A549 (cell line): ENCODE data around the gene ANKRD34A. TPM values are rescaled to one million over a fixed set of nuclear protein-coding genes. Genes with fewer than 3 reads are reported as not detected.

Source experiments
- ATAC-seq, 2 experiments: fragments of 200-7000 bp in 1 of 2; fragments of >200 bp in 1 of 2; cut with Nextera tagmentation in 1 of 2; cut with Tn5 transposase in 1 of 2; 3 replicates each; pipeline versions ENCODE4 v1.8.0 to v1.9.1; 2018 to 2020; ENCODE audit warnings: mild to moderate bottlenecking in 1 of 2, moderate library complexity in 1 of 2
- CTCF ChIA-PET: fragments of 300-600 bp; sonication (Branson Sonifier 250); formaldehyde crosslinking; extraction: SDS; loops from one replicate; lab custom pipeline; 2021; ENCODE audit warnings: antibody characterized with exemption, inconsistent platforms; lab: Yijun Ruan, JAX
- POLR2A ChIA-PET: fragments of 350-600 bp; formaldehyde crosslinking; extraction: SDS; loops from one replicate; lab custom pipeline; 2021; ENCODE audit warnings: antibody characterized with exemption, inconsistent platforms; lab: Yijun Ruan, JAX
- DNase-seq, 2 experiments: peaks; one replicate each; pipeline versions ENCODE4 v3.0.0 to v3.0.0-alpha.2; 2011 to 2016; ENCODE audit warnings: low read depth in 1 of 2, low spot score in 1 of 2
- FAIRE-seq: peaks from 2 replicates; lab custom pipeline; 2011; peaks lifted over from hg19 to GRCh38; lab: Jason Lieb, UNC
- H3K27ac ChIP-seq, 2 experiments: fragments of >200 bp; sonication (Bioruptor Twin); formaldehyde crosslinking; 3 replicates each; pipeline ENCODE4 v1.5.1; 2016 to 2017
- H3K4me1 ChIP-seq: fragments of >200 bp; sonication (Bioruptor Twin); formaldehyde crosslinking; 3 replicates; pipeline ENCODE4 v1.6.1; 2016
- H3K4me2 ChIP-seq: fragments of >200 bp; sonication (Bioruptor Twin); formaldehyde crosslinking; 3 replicates; pipeline ENCODE4 v1.6.1; 2016
- H3K4me3 ChIP-seq: fragments of >200 bp; sonication (Bioruptor Twin); formaldehyde crosslinking; 3 replicates; pipeline ENCODE4 v1.5.1; 2016
- H3K9me3 ChIP-seq: fragments of >200 bp; sonication (Bioruptor Twin); formaldehyde crosslinking; 3 replicates; pipeline ENCODE4 v1.6.1; 2016
- CBX2 ChIP-seq: fragments of 200-600 bp; sonication (generic); IDR thresholded peaks from 2 replicates; pipeline ENCODE4 v1.6.1; 2016; ENCODE audit warnings: low read depth, mild to moderate bottlenecking, borderline replicate concordance
- CEBPB ChIP-seq, 2 experiments: fragments of >200 bp in 1 of 2; sonication (Bioruptor Twin) in 1 of 2; formaldehyde crosslinking in 1 of 2; IDR thresholded peaks; 2 replicates each; pipeline ENCODE4 v1.6.1; 2012 to 2016
- CHD2 ChIP-seq: fragments of 150-350 bp; IDR thresholded peaks from 2 replicates; pipeline ENCODE4 v1.6.1; 2014; ENCODE audit warnings: low read length; ENCODE audit not compliant: partially characterized antibody
- EHMT2 ChIP-seq: fragments of 200-600 bp; sonication (generic); IDR thresholded peaks from 2 replicates; pipeline ENCODE4 v1.6.1; 2016; ENCODE audit warnings: antibody characterized with exemption, low read depth, mild to moderate bottlenecking, moderate library complexity
- EP300 ChIP-seq, 2 experiments: fragments of >200 bp; sonication (Bioruptor Twin); formaldehyde crosslinking; IDR thresholded peaks; 2 replicates in 1 of 2; 3 replicates in 1 of 2; pipeline ENCODE4 v1.6.1; 2016 to 2017
- HOXA7 ChIP-seq: fragments of 250-450 bp; sonication (Bioruptor Pico); IDR thresholded peaks from 2 replicates; pipeline ENCODE4 v1.5.0; 2020; ENCODE audit warnings: mild to moderate bottlenecking, moderate library complexity
- HOXB5 ChIP-seq: fragments of 250-450 bp; sonication (Bioruptor Pico); IDR thresholded peaks from 2 replicates; pipeline ENCODE4 v1.5.0; 2020; ENCODE audit warnings: mild to moderate bottlenecking, moderate library complexity
- JUN ChIP-seq, 2 experiments: fragments of >200 bp; sonication (Bioruptor Twin); formaldehyde crosslinking; IDR thresholded peaks; 2 replicates in 1 of 2; 3 replicates in 1 of 2; pipeline ENCODE4 v1.6.1; 2016 to 2017
- NFE2L2 ChIP-seq: fragments of 150-350 bp; conservative IDR thresholded peaks from 2 replicates; pipeline ENCODE4 v1.6.1; 2014; ENCODE audit warnings: low read length
- NPAS2 ChIP-seq: fragments of 250-450 bp; sonication (Bioruptor Pico); IDR thresholded peaks from 2 replicates; pipeline ENCODE4 v1.8.0; 2022; ENCODE audit warnings: mild to moderate bottlenecking, moderate library complexity, borderline replicate concordance
- POLR2A ChIP-seq: IDR thresholded peaks from 2 replicates; pipeline ENCODE4 v1.6.1; 2012; ENCODE audit warnings: mild to moderate bottlenecking, low read length
- RCOR1 ChIP-seq: fragments of 150-350 bp; IDR thresholded peaks from 2 replicates; pipeline ENCODE4 v1.6.1; 2014; ENCODE audit warnings: antibody characterized with exemption, low read length, low read depth
- RFX5 ChIP-seq: fragments of 450-650 bp; IDR thresholded peaks from 2 replicates; pipeline ENCODE4 v1.7.1; 2014; ENCODE audit warnings: antibody characterized with exemption, mild to moderate bottlenecking, moderate library complexity
- RNF2 ChIP-seq: fragments of 200-600 bp; sonication (generic); IDR thresholded peaks from 2 replicates; pipeline ENCODE4 v1.6.1; 2016; ENCODE audit warnings: low read depth, mild to moderate bottlenecking, antibody characterized with exemption, moderate library complexity, borderline replicate concordance
- SMC3 ChIP-seq: fragments of >200 bp; sonication (Bioruptor Twin); formaldehyde crosslinking; IDR thresholded peaks from 3 replicates; pipeline ENCODE4 v1.6.1; 2018; ENCODE audit warnings: inconsistent platforms
- SREBF2 ChIP-seq: fragments of 450-650 bp; IDR thresholded peaks from 2 replicates; pipeline ENCODE4 v1.6.1; 2014; ENCODE audit warnings: mild to moderate bottlenecking, moderate library complexity
- TFCP2L1 ChIP-seq: fragments of 250-450 bp; sonication (Bioruptor Pico); IDR thresholded peaks from 2 replicates; pipeline ENCODE4 v1.5.0; 2021; ENCODE audit warnings: mild to moderate bottlenecking
- ZNF302 ChIP-seq: fragments of 250-450 bp; sonication (Bioruptor Pico); IDR thresholded peaks from 2 replicates; pipeline ENCODE4 v1.9.0; 2021; ENCODE audit warnings: inconsistent platforms, mild to moderate bottlenecking, moderate library complexity
- WGBS: methylation state at CpG from one replicate; pipeline ENCODE4 v1.1.6; 2017; ENCODE audit errors: missing lambda C conversion rate; 5-methylcytosine and 5-hydroxymethylcytosine counted together
- polyA plus RNA-seq, 4 experiments: library from polyadenylated mRNA; depleted of rRNA in 3 of 4; stranded (reverse); fragments of >200 nt; fragmentation: RNase III in 1 of 4; extraction: RNeasy Plus Mini Kit Qiagen cat#74134 plus additional on column Dnase treatment in 1 of 4; gene quantifications; 2 replicates in 3 of 4; 3 replicates in 1 of 4; pipeline ENCODE4 v1.2.3, GENCODE V29; 2011 to 2017
- TF ChIP-seq, protein P1 (sequence below): fragments of >200 bp; sonication (Bioruptor Twin); formaldehyde crosslinking; IDR thresholded peaks from 3 replicates; pipeline ENCODE4 v1.5.1; 2016
- TF ChIP-seq, protein P2 (sequence below): fragments of >200 bp; sonication (Bioruptor Twin); formaldehyde crosslinking; IDR thresholded peaks from 2 replicates; pipeline ENCODE4 v1.6.1; 2016

The ANKRD34A gene
- polyA plus RNA-seq, 2 of the 4 experiments (the other 2 are of a cell fraction): 0.30 to 0.39 TPM

DNA sequence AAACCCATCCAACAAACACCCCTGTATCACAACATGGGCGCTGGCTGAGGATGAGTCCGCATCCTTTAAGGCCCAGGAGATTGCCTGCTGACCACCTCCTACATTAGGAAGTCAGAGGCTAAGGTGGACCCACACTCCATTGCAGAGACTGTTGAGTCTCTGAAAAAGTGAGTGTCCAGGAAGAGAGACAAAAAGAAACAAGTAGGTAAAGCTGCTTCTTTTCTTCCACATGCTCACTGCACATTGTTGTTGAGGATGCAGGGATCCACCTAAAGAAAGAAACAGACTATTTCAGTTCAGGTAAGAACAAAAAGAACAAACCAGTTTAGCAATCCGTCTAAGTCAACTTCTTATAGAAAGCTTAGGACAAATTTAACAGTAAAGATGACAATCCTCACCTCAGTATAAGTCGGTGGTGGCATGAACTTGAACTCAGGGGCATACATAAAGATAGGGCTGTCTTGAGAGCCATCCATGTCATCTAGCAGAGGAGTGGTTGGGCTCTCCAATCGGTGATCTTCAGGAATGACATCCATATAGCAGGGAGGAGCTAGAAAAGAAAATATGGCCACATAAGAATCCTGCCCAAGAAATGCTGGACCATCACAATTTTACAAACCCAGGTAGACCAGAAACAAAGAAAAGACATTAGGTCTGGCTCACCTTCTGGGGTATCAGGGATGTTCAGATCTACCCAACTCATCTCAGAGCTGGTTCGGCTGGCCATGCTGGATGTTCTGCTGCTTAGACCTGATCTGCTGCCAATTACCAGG lies 29.4 kb upstream of the ANKRD34A start (continued):
- TF ChIP-seq, protein P1, sequence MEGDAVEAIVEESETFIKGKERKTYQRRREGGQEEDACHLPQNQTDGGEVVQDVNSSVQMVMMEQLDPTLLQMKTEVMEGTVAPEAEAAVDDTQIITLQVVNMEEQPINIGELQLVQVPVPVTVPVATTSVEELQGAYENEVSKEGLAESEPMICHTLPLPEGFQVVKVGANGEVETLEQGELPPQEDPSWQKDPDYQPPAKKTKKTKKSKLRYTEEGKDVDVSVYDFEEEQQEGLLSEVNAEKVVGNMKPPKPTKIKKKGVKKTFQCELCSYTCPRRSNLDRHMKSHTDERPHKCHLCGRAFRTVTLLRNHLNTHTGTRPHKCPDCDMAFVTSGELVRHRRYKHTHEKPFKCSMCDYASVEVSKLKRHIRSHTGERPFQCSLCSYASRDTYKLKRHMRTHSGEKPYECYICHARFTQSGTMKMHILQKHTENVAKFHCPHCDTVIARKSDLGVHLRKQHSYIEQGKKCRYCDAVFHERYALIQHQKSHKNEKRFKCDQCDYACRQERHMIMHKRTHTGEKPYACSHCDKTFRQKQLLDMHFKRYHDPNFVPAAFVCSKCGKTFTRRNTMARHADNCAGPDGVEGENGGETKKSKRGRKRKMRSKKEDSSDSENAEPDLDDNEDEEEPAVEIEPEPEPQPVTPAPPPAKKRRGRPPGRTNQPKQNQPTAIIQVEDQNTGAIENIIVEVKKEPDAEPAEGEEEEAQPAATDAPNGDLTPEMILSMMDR: no peak

DNA sequence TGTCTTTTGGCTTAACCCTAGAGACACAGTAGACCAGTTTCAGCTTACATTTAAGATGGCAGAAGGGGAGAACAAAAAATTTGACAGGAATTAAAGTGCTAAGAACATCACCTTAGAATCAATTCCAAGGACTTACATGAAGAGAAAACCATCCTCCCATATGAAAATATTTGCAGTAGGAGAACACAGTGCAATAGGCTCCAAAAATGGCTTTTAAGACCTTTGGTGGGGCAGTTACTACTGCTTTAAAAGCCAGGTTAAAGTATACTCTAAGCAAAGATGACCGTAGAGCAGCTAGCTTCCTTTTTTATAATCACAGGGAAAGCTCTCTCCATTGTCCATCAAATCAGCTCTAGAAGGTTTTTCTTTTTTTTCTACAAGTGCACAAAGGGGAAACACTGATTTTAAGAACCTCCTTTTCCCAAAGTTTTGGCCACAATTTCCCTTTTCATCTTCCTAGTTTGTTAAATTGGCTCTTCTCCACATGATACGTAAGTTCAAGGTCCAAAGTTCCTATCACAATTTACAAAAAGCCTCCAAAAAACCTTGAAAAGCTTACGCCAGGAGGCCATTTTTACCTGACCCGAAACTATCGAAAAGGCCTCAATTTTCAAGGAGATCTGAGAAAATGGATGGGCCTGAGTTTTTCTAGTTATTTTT lies 28.7 kb upstream of the ANKRD34A start:
- ChIA-PET POLR2A (no interaction called here), CTCF (interaction anchor here (0.8 to 24.2 kb wide), 4 partner anchors 14 to 78 kb away, joined by 3 to 566 read pairs (median 76); partner anchors contain the start of gene HJV)
- H3K9me3 ChIP-seq: no peaks in the 10 kb centered on the region
- H3K4me1 ChIP-seq: peaks cover 3% of the 10 kb centered on the region; the same call in 1 of the 3 replicates
- FAIRE-seq (no peak), ATAC-seq (no peak), DNase-seq (no peak)
- H3K4me2 ChIP-seq: no peak overlapping the region
- TF ChIP-seq SMC3 (no peak), HOXA7 (CRISPR knock-in tag) (no peak), HOXB5 (CRISPR knock-in tag) (no peak), POLR2A (no peak), TFCP2L1 (no peak), CEBPB (IDR thresholded peaks at IDR 0.05) (no peak), NFE2L2 (no peak), EP300 (IDR thresholded peaks at IDR 0.05) (no peak), CBX2 (no peak), EHMT2 (no peak), RNF2 (no peak), NPAS2 (no peak), CHD2 (no peak), RFX5 (no peak), ZNF302 (CRISPR knock-in tag) (no peak)
- TF ChIP-seq, protein P2, sequence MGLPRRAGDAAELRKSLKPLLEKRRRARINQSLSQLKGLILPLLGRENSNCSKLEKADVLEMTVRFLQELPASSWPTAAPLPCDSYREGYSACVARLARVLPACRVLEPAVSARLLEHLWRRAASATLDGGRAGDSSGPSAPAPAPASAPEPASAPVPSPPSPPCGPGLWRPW: no peak
- WGBS: 82% methylated on average over 5 of the region's 5 CpGs
- no peak overlapping the region for H3K27ac ChIP-seq
- H3K4me3 ChIP-seq: no peak overlapping the region

DNA sequence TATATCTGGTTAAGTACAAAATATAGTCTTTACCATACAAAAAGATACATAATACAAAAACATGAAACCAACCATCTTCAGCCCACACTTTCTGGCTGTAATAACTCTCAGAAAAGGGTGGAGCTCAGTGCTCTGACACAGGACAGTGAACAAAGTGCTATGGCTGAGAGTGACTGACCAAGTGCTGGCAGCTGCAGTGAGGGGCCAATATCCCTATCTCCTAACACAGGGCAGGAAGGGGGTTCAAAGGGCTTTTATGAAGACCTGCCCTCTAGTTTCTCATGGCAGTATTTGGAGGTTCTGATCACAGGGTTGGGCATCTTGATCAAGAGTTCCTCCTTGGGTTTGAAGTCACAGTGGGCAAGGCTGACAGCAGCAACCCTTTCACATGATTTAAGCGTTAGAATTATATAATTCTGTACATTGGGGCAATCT lies 28.1 kb upstream of the ANKRD34A start:
- Histone ChIP-seq H3K4me2 (no peak overlapping the region), H3K9me3 (no peaks in the 10 kb centered on the region), H3K4me3 (no peak overlapping the region), H3K4me1 (peaks cover 3% of the 10 kb centered on the region; the same call in 1 of the 3 replicates), H3K27ac (no peak overlapping the region)
- FAIRE-seq (no peak), ATAC-seq (no peak), DNase-seq (no peak)
- CTCF ChIA-PET: interaction anchor here (0.8 to 24.2 kb wide), 3 partner anchors 13 to 78 kb away, joined by 4 to 566 read pairs (median 148); partner anchors contain the start of gene HJV
- POLR2A ChIA-PET: no interaction called here
- TF ChIP-seq EP300 (IDR thresholded peaks at IDR 0.05) (no peak), SREBF2 (no peak), RCOR1 (no peak), JUN (IDR thresholded peaks at IDR 0.05) (no peak)
- 35% methylated on average over 1 of the region's 1 CpG for WGBS
